Gastroesophageal sphincter (tissue), 3 donors: ENCODE results near the gene BGN.

Source experiments
- EP300 ChIP-seq: sonication (generic); formaldehyde crosslinking; IDR thresholded peaks from one replicate; pipeline ENCODE4 v1.6.1; 2017; ENCODE audit warnings: antibody characterized with exemption, mild to moderate bottlenecking
- POLR2A ChIP-seq, 2 donors: fragments of 450-650 bp; IDR thresholded peaks; one replicate each; pipeline ENCODE4 v1.6.1; 2017; ENCODE audit warnings: antibody characterized with exemption in 2 of 2, mild to moderate bottlenecking in 2 of 2, moderate library complexity in 1 of 2
- TF ChIP-seq, protein P1 (sequence below), 4 experiments: fragments of 200-600 bp in 2 of 4; fragments of 450-650 bp in 2 of 4; sonication (generic) in 1 of 4; IDR thresholded peaks; one replicate each; pipeline ENCODE4 v1.5.1; 2017 to 2019; ENCODE audit warnings: antibody characterized with exemption in 4 of 4, mild to moderate bottlenecking in 2 of 4, moderate library complexity in 2 of 4

DNA sequence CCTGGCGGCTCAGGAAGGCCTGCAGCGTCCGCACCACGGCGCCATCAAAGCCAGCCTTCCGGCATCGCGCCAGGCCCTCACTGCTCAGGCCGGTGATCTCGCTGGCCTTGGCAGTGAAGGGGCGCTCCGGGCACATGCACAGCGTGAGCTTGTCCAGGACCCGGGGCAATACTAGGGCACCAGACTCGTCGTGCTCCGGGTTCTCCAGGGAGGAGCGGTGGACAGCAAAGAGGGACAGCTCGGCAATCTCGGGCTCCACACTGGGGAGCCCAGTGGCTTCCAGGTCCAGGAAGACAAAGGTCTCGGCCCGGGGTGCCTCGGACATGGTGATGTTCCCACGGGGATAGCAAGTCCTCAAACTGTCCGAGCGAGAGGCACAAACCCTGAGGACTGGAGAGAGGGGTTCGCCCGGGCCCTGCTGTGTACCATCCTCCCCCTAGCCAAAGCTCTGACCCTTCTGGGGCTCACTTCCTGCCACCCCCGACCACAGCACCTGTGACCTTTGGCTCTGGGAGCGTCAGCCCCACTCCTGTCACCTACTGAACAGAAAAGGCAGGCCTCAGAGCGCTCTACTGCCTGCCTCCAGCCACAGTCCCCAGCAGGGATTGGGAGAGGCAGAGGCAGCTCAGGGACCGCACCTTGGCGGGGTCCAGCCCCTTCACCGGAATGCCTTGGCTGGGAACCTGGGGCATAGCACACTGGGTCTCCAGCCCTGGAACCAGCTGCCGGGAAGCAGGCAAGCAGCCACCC, 49.5 kb upstream of the BGN start:
- TF ChIP-seq, protein P1, sequence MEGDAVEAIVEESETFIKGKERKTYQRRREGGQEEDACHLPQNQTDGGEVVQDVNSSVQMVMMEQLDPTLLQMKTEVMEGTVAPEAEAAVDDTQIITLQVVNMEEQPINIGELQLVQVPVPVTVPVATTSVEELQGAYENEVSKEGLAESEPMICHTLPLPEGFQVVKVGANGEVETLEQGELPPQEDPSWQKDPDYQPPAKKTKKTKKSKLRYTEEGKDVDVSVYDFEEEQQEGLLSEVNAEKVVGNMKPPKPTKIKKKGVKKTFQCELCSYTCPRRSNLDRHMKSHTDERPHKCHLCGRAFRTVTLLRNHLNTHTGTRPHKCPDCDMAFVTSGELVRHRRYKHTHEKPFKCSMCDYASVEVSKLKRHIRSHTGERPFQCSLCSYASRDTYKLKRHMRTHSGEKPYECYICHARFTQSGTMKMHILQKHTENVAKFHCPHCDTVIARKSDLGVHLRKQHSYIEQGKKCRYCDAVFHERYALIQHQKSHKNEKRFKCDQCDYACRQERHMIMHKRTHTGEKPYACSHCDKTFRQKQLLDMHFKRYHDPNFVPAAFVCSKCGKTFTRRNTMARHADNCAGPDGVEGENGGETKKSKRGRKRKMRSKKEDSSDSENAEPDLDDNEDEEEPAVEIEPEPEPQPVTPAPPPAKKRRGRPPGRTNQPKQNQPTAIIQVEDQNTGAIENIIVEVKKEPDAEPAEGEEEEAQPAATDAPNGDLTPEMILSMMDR (IDR thresholded peaks at IDR 0.05) = no peak
- TF ChIP-seq POLR2A (IDR thresholded peaks at IDR 0.05) (no peak), EP300 (no peak)
